Transverse colon (tissue), 4 donors: ENCODE results near the gene CDC42EP1. TPM values are rescaled to one million over a fixed set of nuclear protein-coding genes. Genes with fewer than 3 reads are reported as not detected.
"Not testable (repeated sequence)": the region's sequence is repeated elsewhere in the genome, so short reads cannot be mapped to it uniquely, and the experiment has no call there.

Experiments
- DNase-seq: peaks from one replicate; pipeline ENCODE4 v3.0.0-alpha.2; 2019
- H3K27ac ChIP-seq, 4 donors: fragments of 200-600 bp; sonication (generic); 2 replicates each; pipeline ENCODE4 v1.5.1; 2016 to 2018; ENCODE audit warnings: inconsistent platforms in 4 of 4
- H3K27me3 ChIP-seq: fragments of 200-600 bp; sonication (generic); 2 replicates; pipeline ENCODE4 v1.5.1; 2017; ENCODE audit warnings: inconsistent platforms
- H3K36me3 ChIP-seq, 4 donors: fragments of 200-600 bp; sonication (generic); 2 replicates each; pipeline ENCODE4 v1.5.1; 2017 to 2019; ENCODE audit warnings: inconsistent platforms in 4 of 4
- H3K4me1 ChIP-seq, 4 donors: fragments of 200-600 bp; sonication (generic); 2 replicates each; pipeline ENCODE4 v1.5.1; 2017 to 2020; ENCODE audit warnings: inconsistent platforms in 4 of 4
- H3K4me3 ChIP-seq, 4 donors: fragments of 200-600 bp; sonication (generic); 1 replicate in 1 of 4; 2 replicates in 3 of 4; pipeline versions ENCODE4 v1.5.1 to v1.6.1; 2017 to 2019; ENCODE audit warnings: inconsistent platforms in 4 of 4
- H3K9me3 ChIP-seq, 2 donors: fragments of 200-600 bp; sonication (generic); 2 replicates each; pipeline ENCODE4 v1.5.1; 2017 to 2019; ENCODE audit warnings: inconsistent platforms in 2 of 2
- CTCF ChIP-seq, 5 experiments: fragments of 200-600 bp in 3 of 5; fragments of 450-650 bp in 2 of 5; sonication (generic) in 3 of 5; IDR thresholded peaks; 1 replicate in 2 of 5; 2 replicates in 3 of 5; pipeline ENCODE4 v1.5.1; 2016 to 2017; ENCODE audit warnings: antibody characterized with exemption in 5 of 5, inconsistent platforms in 3 of 5, mild to moderate bottlenecking in 2 of 5, moderate library complexity in 1 of 5
- EP300 ChIP-seq: sonication (generic); formaldehyde crosslinking; IDR thresholded peaks from one replicate; pipeline ENCODE4 v1.6.1; 2017; ENCODE audit warnings: antibody characterized with exemption, low read depth
- POLR2A ChIP-seq: fragments of 450-650 bp; IDR thresholded peaks from one replicate; pipeline ENCODE4 v1.6.1; 2016; ENCODE audit warnings: antibody characterized with exemption, mild to moderate bottlenecking, moderate library complexity
- POLR2AphosphoS5 ChIP-seq, 3 donors: sonication (generic); formaldehyde crosslinking; IDR thresholded peaks; one replicate each; pipeline ENCODE4 v1.6.1; 2016; ENCODE audit warnings: antibody characterized with exemption in 3 of 3
- WGBS, 2 donors: methylation state at CpG; one replicate each; pipeline ENCODE4 v1.1.5; 2018; ENCODE audit warnings: low coverage in 1 of 2; 5-methylcytosine and 5-hydroxymethylcytosine counted together
- in situ Hi-C, 4 donors: fragments of 200-750 bp; cut with MboI; loops; one replicate each; pipeline versions ENCODE4 v1.15.0 to v1.15.1; 2017; ENCODE audit warnings: low sequenced_read_pairs in 3 of 4, low pct_ligation_motif_present in 1 of 4, low pct_unique_long_range_greater_than_20kb in 1 of 4
- intact Hi-C: fragments of 100-400 bp; cut with DNase I; formaldehyde crosslinking; loops from one replicate; pipeline ENCODE4 v1.15.1; 2023; ENCODE audit warnings: low total_unique reads
- total RNA-seq, 4 donors: library from RNA; depleted of rRNA; stranded (reverse); fragments of >200 nt; gene quantifications; one replicate each; pipeline ENCODE4 v1.1.0, GENCODE V29; 2016

The CDC42EP1 gene
- total RNA-seq, 4 donors from 2014 or later: 27.3 to 52.9 (median 28.9) TPM

- Histone ChIP-seq H3K36me3 (no peaks in the 10 kb centered on the region), H3K27me3 (no peaks in the 10 kb centered on the region), H3K9me3 (no peaks in the 10 kb centered on the region), H3K4me1 (peaks cover 0 to 31% (median 13%) of the 10 kb centered on the region in 4 donors), H3K27ac (peak overlapping the region; percentile 64 to 76 (median 68)), H3K4me3 (peak overlapping the region in 1 of 4 donors; percentile 1)
- intact Hi-C loops (no loop called here), in situ Hi-C loops (no loop called here)
- TF ChIP-seq EP300: no peak
- peak in 2 of 3 donors; percentile 48 to 59 for TF ChIP-seq POLR2AphosphoS5 (IDR thresholded peaks at IDR 0.05)
- peak; percentile 69 for DNase-seq
- 5 to 43% methylated on average over 3 to 14 of the region's 14 CpGs for WGBS, 2 donors
Observed at GRCh38 chr22:37601540-37602442, 41.5 kb downstream of the CDC42EP1 start.

- in situ Hi-C loops, intact Hi-C loops, H3K27me3 ChIP-seq, H3K36me3 ChIP-seq, H3K4me3 ChIP-seq, DNase-seq, H3K9me3 ChIP-seq: not testable (repeated sequence)
- 87 to 89% methylated on average over 4 to 5 of the region's 5 CpGs for WGBS, 2 donors
- Histone ChIP-seq H3K4me1 (peaks cover 0 to 40% (median 20%) of the 10 kb centered on the region in 4 donors), H3K27ac (peak overlapping the region in 1 of 4 donors; percentile 64)
Observed at GRCh38 chr22:37602546-37603277, 42.4 kb downstream of the CDC42EP1 start.

- intact Hi-C loops (no loop called here), in situ Hi-C loops (no loop called here)
- Histone ChIP-seq H3K36me3 (no peaks in the 10 kb centered on the region), H3K4me1 (peaks cover 0 to 35% (median 22%) of the 10 kb centered on the region in 4 donors), H3K27me3 (no peaks in the 10 kb centered on the region), H3K27ac (no peak overlapping the region), H3K9me3 (no peaks in the 10 kb centered on the region), H3K4me3 (no peak overlapping the region)
- DNase-seq: no peak
- no peak for TF ChIP-seq CTCF (IDR thresholded peaks at IDR 0.05)
- TF ChIP-seq EP300: no peak
- TF ChIP-seq POLR2A: no peak
- TF ChIP-seq POLR2AphosphoS5 (IDR thresholded peaks at IDR 0.05): no peak
- 87 to 93% methylated on average over 4 to 6 of the region's 6 CpGs for WGBS, 2 donors
Observed at GRCh38 chr22:37604074-37604473, 43.8 kb downstream of the CDC42EP1 start.

GRCh38 chr22:37604875-37605274, 44.6 kb downstream of the CDC42EP1 start:
- H3K4me3 ChIP-seq: no peak overlapping the region
- H3K27ac ChIP-seq: no peak overlapping the region
- intact Hi-C loops (no loop called here), in situ Hi-C loops (no loop called here)
- no peak for DNase-seq
- no peaks in the 10 kb centered on the region for H3K9me3 ChIP-seq
- WGBS, 2 donors: 65% methylated on average over 5 of the region's 5 CpGs; no CpG with 5 or more reads in 1 of the 2 donors
- H3K4me1 ChIP-seq: peaks cover 0 to 35% (median 25%) of the 10 kb centered on the region in 4 donors
- H3K27me3 ChIP-seq: no peaks in the 10 kb centered on the region
- H3K36me3 ChIP-seq: no peaks in the 10 kb centered on the region
- no peak for TF ChIP-seq EP300
- TF ChIP-seq POLR2A: no peak
- TF ChIP-seq POLR2AphosphoS5 (IDR thresholded peaks at IDR 0.05): no peak
- no peak for TF ChIP-seq CTCF (IDR thresholded peaks at IDR 0.05)
